Osteoblast (primary cell): Measurements from ENCODE around the gene PNMA6F. TPM values are rescaled to one million over a fixed set of nuclear protein-coding genes. Genes with fewer than 3 reads are reported as not detected.
"Not testable (repeated sequence)": the region's sequence is repeated elsewhere in the genome, so short reads cannot be mapped to it uniquely, and the experiment has no call there.

Experiments
- DNase-seq: peaks from one replicate; pipeline ENCODE4 v3.0.0; 2011; ENCODE audit warnings: low spot score, mixed read lengths; ENCODE audit not compliant: insufficient read length; ENCODE audit errors: missing footprints
- H2AFZ ChIP-seq: 2 replicates; pipeline ENCODE4 v1.6.0; 2011; ENCODE audit warnings: mild to moderate bottlenecking, low read length
- H3K27ac ChIP-seq: 2 replicates; pipeline ENCODE4 v1.5.1; 2011; ENCODE audit warnings: mild to moderate bottlenecking, low read depth, low read length, moderate library complexity
- H3K27me3 ChIP-seq: 2 replicates; pipeline ENCODE4 v1.6.0; 2012; ENCODE audit warnings: mild to moderate bottlenecking, control low read depth, inconsistent platforms, low read length, moderate library complexity; ENCODE audit not compliant: insufficient read depth
- H3K36me3 ChIP-seq: 2 replicates; pipeline ENCODE4 v1.5.1; 2011; ENCODE audit warnings: mild to moderate bottlenecking, low read length, control low read depth, moderate library complexity; ENCODE audit not compliant: insufficient read depth
- H3K4me1 ChIP-seq: 2 replicates; pipeline ENCODE4 v1.5.1; 2011; ENCODE audit warnings: mild to moderate bottlenecking, low read length, control low read depth, moderate library complexity; ENCODE audit not compliant: insufficient read depth
- H3K4me2 ChIP-seq: 2 replicates; pipeline ENCODE4 v1.6.0; 2011; ENCODE audit warnings: mild to moderate bottlenecking, low read length; ENCODE audit not compliant: insufficient read depth
- H3K4me3 ChIP-seq: fragments of 200-600 bp; sonication (generic); 3 replicates; pipeline ENCODE4 v1.5.1; 2012; ENCODE audit warnings: mild to moderate bottlenecking, low read length, inconsistent platforms; ENCODE audit not compliant: insufficient read depth
- H3K79me2 ChIP-seq: 2 replicates; pipeline ENCODE4 v1.6.0; 2012; ENCODE audit warnings: mild to moderate bottlenecking, low read length, control low read depth, inconsistent platforms; ENCODE audit not compliant: insufficient read depth
- H3K9me3 ChIP-seq: 2 replicates; pipeline ENCODE4 v1.5.1; 2011; ENCODE audit warnings: low read depth, low read length, control low read depth
- H4K20me1 ChIP-seq: 2 replicates; pipeline ENCODE4 v1.6.0; 2012; ENCODE audit warnings: mild to moderate bottlenecking, low read length, control low read depth; ENCODE audit not compliant: insufficient read depth
- total RNA-seq: library from RNA; depleted of rRNA; stranded (reverse); fragments of >200 nt; gene quantifications from 2 replicates; pipeline ENCODE4 v1.2.3, GENCODE V29; 2012

Gene PNMA6F
- total RNA-seq, 1 donor: not detected

GRCh38 chrX:153285678-153286077, 35.9 kb downstream of the PNMA6F start:
- H3K4me2 ChIP-seq, H2AFZ ChIP-seq, H4K20me1 ChIP-seq, H3K79me2 ChIP-seq, H3K9me3 ChIP-seq, H3K27me3 ChIP-seq, H3K27ac ChIP-seq, H3K4me3 ChIP-seq, H3K4me1 ChIP-seq, H3K36me3 ChIP-seq, DNase-seq: not testable (repeated sequence)

DNA sequence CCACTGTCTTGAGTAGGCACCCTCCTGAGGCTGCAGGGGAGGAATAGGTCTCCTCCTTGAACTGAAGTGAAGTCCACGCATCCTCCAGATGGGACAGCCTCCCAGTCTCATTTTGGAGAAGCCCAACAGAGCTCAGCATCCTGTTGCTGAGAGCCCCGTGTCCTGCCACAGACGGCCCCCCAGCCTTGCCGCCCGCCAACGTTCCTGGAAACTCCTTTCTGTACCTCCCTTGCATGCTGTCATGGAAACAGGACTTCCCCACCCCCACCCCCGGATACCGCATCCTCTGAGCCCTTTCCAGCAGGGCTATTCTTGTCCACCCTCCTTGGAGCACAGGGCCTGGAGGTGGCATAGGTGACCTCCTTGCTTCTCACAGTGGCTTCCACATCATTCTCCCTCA, 37.6 kb downstream of the PNMA6F start:
- H3K27ac ChIP-seq, H3K79me2 ChIP-seq, H3K9me3 ChIP-seq, H3K4me1 ChIP-seq, H4K20me1 ChIP-seq, DNase-seq, H3K4me3 ChIP-seq, H2AFZ ChIP-seq, H3K27me3 ChIP-seq, H3K36me3 ChIP-seq, H3K4me2 ChIP-seq: not testable (repeated sequence)

- DNase-seq, H3K4me1 ChIP-seq, H3K36me3 ChIP-seq, H4K20me1 ChIP-seq, H3K4me3 ChIP-seq, H3K27ac ChIP-seq, H3K4me2 ChIP-seq, H3K27me3 ChIP-seq, H3K9me3 ChIP-seq, H2AFZ ChIP-seq, H3K79me2 ChIP-seq: not testable (repeated sequence)
Measured at GRCh38 chrX:153281784-153282183, 39.8 kb downstream of the PNMA6F start.

DNA sequence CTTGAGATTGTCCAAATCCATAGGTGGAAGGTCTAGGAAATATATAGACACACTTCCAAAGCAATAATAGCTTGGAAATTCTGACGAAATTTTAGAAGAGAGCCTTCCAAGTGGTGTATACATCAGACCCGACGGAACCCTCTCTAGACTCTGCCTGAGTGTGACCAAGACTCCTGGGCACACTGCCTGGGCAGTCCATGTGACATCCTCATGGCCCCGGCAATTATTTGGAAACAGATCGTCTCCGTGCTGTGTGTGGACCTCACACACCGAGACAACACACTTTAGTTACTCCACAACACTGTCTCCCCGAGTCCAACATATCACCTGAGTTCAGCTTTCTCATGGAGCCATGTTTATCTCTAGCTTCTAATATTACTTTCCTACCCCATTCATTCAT, 42.3 kb downstream of the PNMA6F start:
- not testable (repeated sequence) for H3K4me1 ChIP-seq, H3K27me3 ChIP-seq, H3K79me2 ChIP-seq, H3K4me3 ChIP-seq, DNase-seq, H4K20me1 ChIP-seq, H3K4me2 ChIP-seq, H3K36me3 ChIP-seq, H3K27ac ChIP-seq, H3K9me3 ChIP-seq, H2AFZ ChIP-seq

DNA sequence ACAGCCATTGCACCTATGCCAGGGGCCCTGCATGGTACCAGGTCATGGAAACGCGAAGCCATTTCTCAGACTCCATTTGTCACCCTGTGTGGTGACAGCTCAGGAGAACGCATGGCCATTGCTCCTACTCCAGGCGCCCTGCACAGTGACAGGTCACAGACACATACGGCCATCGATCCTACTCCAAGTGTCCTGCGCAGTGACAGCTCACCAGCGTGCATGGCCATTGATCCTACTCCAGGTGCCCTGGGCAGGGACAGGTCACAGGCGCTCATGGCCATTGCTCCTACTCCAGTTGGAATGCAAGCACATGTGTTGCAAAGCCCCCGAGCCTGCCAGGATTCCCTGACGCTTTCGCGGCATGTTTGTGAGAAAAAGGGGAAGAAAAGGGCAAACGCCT, 45.5 kb downstream of the PNMA6F start:
- not testable (repeated sequence) for H3K4me2 ChIP-seq, H2AFZ ChIP-seq, DNase-seq, H4K20me1 ChIP-seq, H3K27ac ChIP-seq, H3K79me2 ChIP-seq, H3K4me3 ChIP-seq, H3K36me3 ChIP-seq, H3K4me1 ChIP-seq, H3K9me3 ChIP-seq, H3K27me3 ChIP-seq

DNA sequence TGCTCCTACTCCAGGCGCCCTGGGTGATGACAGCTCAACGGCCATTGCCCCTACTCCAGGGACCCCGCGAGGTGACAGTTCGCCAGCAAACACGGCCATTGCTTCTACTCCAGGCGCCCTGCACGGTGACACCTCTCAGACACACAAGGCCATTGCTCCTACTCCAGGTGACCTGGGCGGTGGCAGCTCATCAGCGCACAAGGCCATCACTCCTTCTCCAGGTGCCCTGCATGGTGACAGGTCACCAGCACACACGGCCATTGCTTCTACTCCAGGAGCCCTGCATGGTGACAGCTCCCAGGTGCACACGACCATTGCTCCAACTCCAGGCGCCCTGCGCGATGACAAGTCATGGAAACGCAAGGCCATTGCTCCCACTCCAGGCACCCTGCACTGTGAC, 46.1 kb downstream of the PNMA6F start:
- H3K79me2 ChIP-seq, H3K4me2 ChIP-seq, H2AFZ ChIP-seq, DNase-seq, H3K4me1 ChIP-seq, H3K27ac ChIP-seq, H3K27me3 ChIP-seq, H3K4me3 ChIP-seq, H3K9me3 ChIP-seq, H4K20me1 ChIP-seq, H3K36me3 ChIP-seq: not testable (repeated sequence)

GRCh38 chrX:153272584-153272983, 49.0 kb downstream of the PNMA6F start:
- H2AFZ ChIP-seq, DNase-seq, H3K27ac ChIP-seq, H3K36me3 ChIP-seq, H3K79me2 ChIP-seq, H4K20me1 ChIP-seq, H3K27me3 ChIP-seq, H3K9me3 ChIP-seq, H3K4me3 ChIP-seq, H3K4me2 ChIP-seq, H3K4me1 ChIP-seq: not testable (repeated sequence)

GRCh38 chrX:153272070-153272469, 49.5 kb downstream of the PNMA6F start:
- H2AFZ ChIP-seq, H3K4me1 ChIP-seq, H3K4me2 ChIP-seq, H4K20me1 ChIP-seq, H3K79me2 ChIP-seq, H3K9me3 ChIP-seq, H3K4me3 ChIP-seq, H3K27ac ChIP-seq, H3K36me3 ChIP-seq, H3K27me3 ChIP-seq, DNase-seq: not testable (repeated sequence)
